OCI-LY3 (cell line): ENCODE data around the gene GALNT16.

ENCODE experiments used
- EZH2phosphoT487 ChIP-seq: fragments of 200-600 bp; shearing (Covaris generic); IDR thresholded peaks from 2 replicates; pipeline ENCODE4 v1.6.1; 2018; ENCODE audit warnings: antibody characterized with exemption, mixed run types, low read depth
- TF ChIP-seq, protein P1 (sequence below): fragments of 200-600, 300-600 bp; sonication (generic); IDR thresholded peaks from 2 replicates; pipeline ENCODE4 v1.5.1; 2014; ENCODE audit warnings: antibody characterized with exemption, low read length, low read depth

DNA sequence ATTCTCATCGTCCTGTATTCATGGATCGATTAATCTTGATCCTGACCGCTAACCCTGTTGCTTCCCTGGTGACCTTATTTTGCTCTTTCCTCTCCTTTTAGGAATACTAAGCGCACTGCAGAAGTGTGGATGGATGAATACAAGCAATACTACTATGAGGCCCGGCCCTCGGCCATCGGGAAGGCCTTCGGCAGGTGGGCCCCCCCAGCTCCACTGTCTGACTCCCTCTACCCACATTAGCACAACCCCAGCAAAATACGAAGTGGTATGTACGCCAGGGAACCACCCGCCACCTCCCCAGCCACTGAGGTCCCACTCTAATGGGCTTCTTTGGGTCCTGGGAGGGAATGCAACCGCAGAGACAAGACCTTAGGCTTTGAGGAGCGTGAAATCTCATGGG is 79.5 kb downstream of the GALNT16 start:
- TF ChIP-seq, protein P1, sequence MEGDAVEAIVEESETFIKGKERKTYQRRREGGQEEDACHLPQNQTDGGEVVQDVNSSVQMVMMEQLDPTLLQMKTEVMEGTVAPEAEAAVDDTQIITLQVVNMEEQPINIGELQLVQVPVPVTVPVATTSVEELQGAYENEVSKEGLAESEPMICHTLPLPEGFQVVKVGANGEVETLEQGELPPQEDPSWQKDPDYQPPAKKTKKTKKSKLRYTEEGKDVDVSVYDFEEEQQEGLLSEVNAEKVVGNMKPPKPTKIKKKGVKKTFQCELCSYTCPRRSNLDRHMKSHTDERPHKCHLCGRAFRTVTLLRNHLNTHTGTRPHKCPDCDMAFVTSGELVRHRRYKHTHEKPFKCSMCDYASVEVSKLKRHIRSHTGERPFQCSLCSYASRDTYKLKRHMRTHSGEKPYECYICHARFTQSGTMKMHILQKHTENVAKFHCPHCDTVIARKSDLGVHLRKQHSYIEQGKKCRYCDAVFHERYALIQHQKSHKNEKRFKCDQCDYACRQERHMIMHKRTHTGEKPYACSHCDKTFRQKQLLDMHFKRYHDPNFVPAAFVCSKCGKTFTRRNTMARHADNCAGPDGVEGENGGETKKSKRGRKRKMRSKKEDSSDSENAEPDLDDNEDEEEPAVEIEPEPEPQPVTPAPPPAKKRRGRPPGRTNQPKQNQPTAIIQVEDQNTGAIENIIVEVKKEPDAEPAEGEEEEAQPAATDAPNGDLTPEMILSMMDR, result no peak
- no peak for TF ChIP-seq EZH2phosphoT487
